Measurements from ENCODE around the gene UEVLD. TPM values are rescaled to one million over a fixed set of nuclear protein-coding genes. Genes with fewer than 3 reads are reported as not detected.
A peak's percentile ranks its signal among the peaks of the same experiment; 100 is the strongest.
"Not testable (repeated sequence)": the region's sequence is repeated elsewhere in the genome, so short reads cannot be mapped to it uniquely, and the experiment has no call there.

UEVLD gene
- total and polyA plus RNA-seq, 7 donors: 10.5 to 40.3 (median 25.2) TPM

GRCh38 chr11:18608376-18608775 lies 19.8 kb upstream of the UEVLD start:
- TF ChIP-seq CTCF (IDR thresholded peaks at IDR 0.05) (no peak), EP300 (IDR thresholded peaks at IDR 0.05) (no peak), POLR2AphosphoS5 (IDR thresholded peaks at IDR 0.05) (no peak), POLR2A (IDR thresholded peaks at IDR 0.05) (no peak)
- intact Hi-C loops (cut with DNase I): no loop called here
- H3K27me3 ChIP-seq: no peaks in the 10 kb centered on the region
- H3K9me3 ChIP-seq: no peaks in the 10 kb centered on the region
- H3K4me3 ChIP-seq: no peak overlapping the region
- H3K27ac ChIP-seq: no peak overlapping the region
- DNase-seq: no peak
- H3K36me3 ChIP-seq: peaks cover 14 to 75% (median 18%) of the 10 kb centered on the region in 4 donors
- H3K4me1 ChIP-seq: no peaks in the 10 kb centered on the region
- WGBS, 2 donors: 63 to 69% methylated on average over 3 of the region's 3 CpGs

DNA sequence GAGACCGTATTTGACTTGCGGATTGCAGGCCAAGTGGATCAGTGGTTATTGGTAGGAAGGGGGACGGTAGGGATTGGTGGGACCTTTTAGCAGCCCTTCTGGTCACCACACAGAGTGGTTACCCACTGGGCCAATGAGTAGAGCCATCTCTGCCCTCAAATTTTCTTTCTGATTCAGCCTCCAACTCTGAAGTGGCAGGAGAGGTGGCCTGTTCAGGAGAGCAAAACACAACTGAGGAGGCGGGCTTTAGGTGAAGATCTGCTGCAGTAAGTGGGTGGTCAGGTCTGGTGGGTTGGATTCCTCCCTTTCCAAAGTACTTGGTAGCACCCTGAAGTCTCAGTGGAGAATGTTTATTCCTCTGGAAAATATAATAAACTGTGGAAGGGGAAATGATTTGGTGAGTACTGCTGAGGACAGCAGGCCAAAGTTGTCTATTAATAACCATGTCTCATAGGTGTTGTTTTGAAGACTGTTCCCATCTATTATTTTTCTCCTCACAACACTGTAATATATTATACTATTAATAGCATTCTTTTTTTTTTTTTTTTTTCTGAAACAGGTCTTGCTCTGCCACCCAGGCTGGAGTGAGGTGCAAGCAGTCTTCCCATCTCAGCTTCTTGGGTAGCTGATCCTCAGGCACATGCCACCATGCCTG lies 12.5 kb upstream of the UEVLD start:
- H3K27me3 ChIP-seq: no peaks in the 10 kb centered on the region
- peaks cover 0 to 12% (median under 1%) of the 10 kb centered on the region in 4 donors for H3K36me3 ChIP-seq
- no peaks in the 10 kb centered on the region for H3K9me3 ChIP-seq
- peak overlapping the region in 1 of 4 donors; percentile 58 for H3K27ac ChIP-seq
- WGBS, 2 donors: 95 to 98% methylated on average over 4 of the region's 4 CpGs
- H3K4me3 ChIP-seq: no peak overlapping the region
- TF ChIP-seq CTCF (IDR thresholded peaks at IDR 0.05) (no peak), EP300 (IDR thresholded peaks at IDR 0.05) (no peak), POLR2A (IDR thresholded peaks at IDR 0.05) (no peak), POLR2AphosphoS5 (IDR thresholded peaks at IDR 0.05) (no peak)
- H3K4me1 ChIP-seq: no peaks in the 10 kb centered on the region
- intact Hi-C loops (cut with DNase I): no loop called here
- no peak for DNase-seq

DNA sequence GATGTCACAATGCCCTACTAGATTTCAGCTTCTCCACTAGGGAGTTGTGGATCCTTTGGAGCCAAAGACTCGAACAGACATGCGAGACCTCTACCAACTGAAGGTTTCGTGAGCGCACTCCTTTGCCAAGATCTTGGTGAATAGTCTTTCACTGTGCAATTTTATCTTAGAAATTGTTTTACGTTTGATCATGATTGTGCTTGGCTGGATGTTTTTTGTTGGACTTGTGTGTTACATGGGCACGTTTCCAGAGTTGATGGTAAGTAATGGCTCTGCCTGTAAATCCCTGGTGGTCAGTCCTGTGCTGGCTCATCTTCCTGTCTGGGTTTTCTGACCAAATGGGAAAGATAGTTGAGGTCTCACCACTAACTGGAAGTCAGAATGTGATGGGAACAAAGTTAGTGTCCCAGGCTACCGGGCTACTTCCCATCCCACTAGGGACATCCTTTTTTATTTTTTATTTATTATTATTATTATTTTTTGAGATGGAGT lies 11.3 kb upstream of the UEVLD start, which contains the start of gene MISFA:
Gene MISFA, plus strand, starts transcription at position 51 of the 492 bp plus-strand sequence. Its CDS starts 140 bp downstream, at position 191.
- Histone ChIP-seq H3K36me3 (peaks cover 0 to 10% (median 2%) of the 10 kb centered on the region in 4 donors), H3K27ac (no peak within 1 kb of the TSS), H3K4me3 (no peak within 1 kb of the TSS), H3K4me1 (no peaks in the 10 kb centered on the region), H3K27me3 (no peaks in the 10 kb centered on the region), H3K9me3 (no peaks in the 10 kb centered on the region)
- no peak for TF ChIP-seq CTCF (IDR thresholded peaks at IDR 0.05)
- TF ChIP-seq POLR2A (IDR thresholded peaks at IDR 0.05): no peak
- TF ChIP-seq EP300 (IDR thresholded peaks at IDR 0.05): no peak
- no peak for TF ChIP-seq POLR2AphosphoS5 (IDR thresholded peaks at IDR 0.05)
- DNase-seq: no peak
- 93 to 94% methylated on average over 7 of the region's 7 CpGs for WGBS, 2 donors
- intact Hi-C loops (cut with DNase I): no loop called here

DNA sequence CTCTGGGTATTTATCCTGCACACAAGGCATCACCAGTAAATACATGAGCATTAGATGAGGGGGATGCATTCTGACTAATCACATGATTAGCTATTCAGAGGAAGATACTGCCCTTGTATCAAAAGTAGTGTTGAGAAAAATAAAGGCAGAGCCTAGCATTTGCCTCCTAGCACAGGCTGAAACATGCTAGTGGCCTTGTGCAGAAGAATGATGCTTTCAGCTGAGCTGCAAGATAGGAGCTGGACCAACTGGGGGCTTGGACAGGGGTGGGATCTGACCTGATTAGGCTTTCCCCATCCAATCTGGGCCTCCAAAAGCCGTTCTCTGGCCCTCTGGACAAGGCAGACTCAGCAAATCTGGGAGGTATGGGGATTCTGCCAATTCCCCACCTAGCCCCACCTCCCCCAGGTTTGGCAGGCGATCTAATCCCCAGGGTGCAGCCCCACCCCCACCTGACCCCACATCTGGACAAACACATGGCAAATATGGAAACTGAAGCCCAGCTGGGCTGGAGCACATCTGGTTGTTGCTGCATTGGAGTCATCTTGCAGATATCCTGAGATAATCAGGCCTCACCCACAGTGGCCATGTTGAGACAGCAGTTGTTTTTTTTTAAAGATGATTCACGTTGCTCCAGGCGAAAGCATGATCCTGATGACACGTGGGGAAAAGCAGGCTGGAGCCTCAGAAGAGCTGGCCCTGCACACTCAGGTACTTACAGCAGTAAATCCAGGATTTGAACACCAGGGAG lies 6.6 kb upstream of the UEVLD start:
- TF ChIP-seq POLR2A (IDR thresholded peaks at IDR 0.05) (no peak), POLR2AphosphoS5 (IDR thresholded peaks at IDR 0.05) (no peak), EP300 (IDR thresholded peaks at IDR 0.05) (no peak), CTCF (IDR thresholded peaks at IDR 0.05) (no peak)
- intact Hi-C loops (cut with DNase I): no loop called here
- 69 to 82% methylated on average over 5 of the region's 5 CpGs for WGBS, 2 donors
- Histone ChIP-seq H3K9me3 (no peaks in the 10 kb centered on the region), H3K27me3 (no peaks in the 10 kb centered on the region), H3K4me1 (peaks cover 0 to 10% (median 9%) of the 10 kb centered on the region in 4 donors), H3K36me3 (peaks cover 0 to 10% (median 2%) of the 10 kb centered on the region in 4 donors), H3K4me3 (no peak overlapping the region), H3K27ac (no peak overlapping the region)
- no peak for DNase-seq

DNA sequence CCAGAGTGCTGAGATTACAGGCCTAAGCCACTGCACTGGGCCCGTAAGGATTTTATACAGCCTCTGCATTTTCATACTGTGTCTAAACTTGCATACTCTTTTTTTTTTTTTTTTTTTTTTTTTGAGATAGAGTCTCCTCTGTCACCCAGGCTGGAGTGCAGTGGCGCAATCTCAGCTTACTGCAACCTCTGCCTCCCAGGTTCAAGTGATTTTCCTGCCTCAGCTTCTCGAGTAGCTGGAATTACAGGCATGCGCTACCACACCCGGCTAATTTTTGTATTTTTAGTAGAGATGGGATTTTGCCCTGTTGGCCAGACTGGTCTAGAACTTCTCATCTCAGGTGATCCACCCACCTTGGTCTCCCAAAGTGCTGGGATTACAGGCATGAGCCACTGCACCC lies 5.6 kb upstream of the UEVLD start:
- 92 to 96% methylated on average over 5 of the region's 5 CpGs for WGBS, 2 donors
- H3K4me3 ChIP-seq; H3K27me3 ChIP-seq; intact Hi-C loops (cut with DNase I); H3K27ac ChIP-seq; H3K9me3 ChIP-seq; DNase-seq: not testable (repeated sequence)
- peaks cover 0 to 21% (median 20%) of the 10 kb centered on the region in 4 donors for H3K4me1 ChIP-seq
- H3K36me3 ChIP-seq: peaks cover 0 to 10% (median 2%) of the 10 kb centered on the region in 4 donors
